Retinal pigment epithelial cell (primary cell): ENCODE results near the gene DIS3L2.
"Not testable (repeated sequence)": the region's sequence is repeated elsewhere in the genome, so short reads cannot be mapped to it uniquely, and the experiment has no call there.

ENCODE experiments used
- DNase-seq: peaks from one replicate; pipeline ENCODE4 v3.0.0-alpha.2; 2010; ENCODE audit warnings: low read depth
- H3K4me3 ChIP-seq: 2 replicates; pipeline ENCODE4 v1.5.1; 2011; ENCODE audit warnings: mild to moderate bottlenecking, low read length, control low read depth, moderate library complexity
- TF ChIP-seq, protein P1 (sequence below): conservative IDR thresholded peaks from 2 replicates; pipeline ENCODE4 v1.5.1; 2011; ENCODE audit warnings: low read depth, low read length, control low read depth, inconsistent platforms

The DIS3L2 gene

DNA sequence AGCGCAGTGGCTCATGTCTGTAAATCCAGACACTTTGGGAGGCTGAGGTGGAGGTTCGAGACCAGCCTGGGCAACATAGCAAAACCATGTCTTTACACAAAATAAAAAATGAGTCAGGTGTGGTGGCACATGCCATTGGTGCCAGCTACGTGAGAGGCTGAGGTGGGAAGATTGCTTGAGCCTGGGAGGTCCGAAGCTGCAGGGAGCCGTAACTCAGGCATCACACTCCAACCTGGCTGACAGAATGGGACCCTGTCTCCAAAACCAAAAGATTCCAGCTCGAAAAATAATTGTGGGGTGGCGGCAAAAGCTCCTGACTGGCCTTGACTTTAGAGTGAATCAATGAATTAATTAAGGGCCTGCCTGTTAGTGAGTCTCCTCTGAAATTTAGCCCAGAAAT lies 415.8 kb downstream of the DIS3L2 start:
- no peak overlapping the region for H3K4me3 ChIP-seq
- TF ChIP-seq, protein P1, sequence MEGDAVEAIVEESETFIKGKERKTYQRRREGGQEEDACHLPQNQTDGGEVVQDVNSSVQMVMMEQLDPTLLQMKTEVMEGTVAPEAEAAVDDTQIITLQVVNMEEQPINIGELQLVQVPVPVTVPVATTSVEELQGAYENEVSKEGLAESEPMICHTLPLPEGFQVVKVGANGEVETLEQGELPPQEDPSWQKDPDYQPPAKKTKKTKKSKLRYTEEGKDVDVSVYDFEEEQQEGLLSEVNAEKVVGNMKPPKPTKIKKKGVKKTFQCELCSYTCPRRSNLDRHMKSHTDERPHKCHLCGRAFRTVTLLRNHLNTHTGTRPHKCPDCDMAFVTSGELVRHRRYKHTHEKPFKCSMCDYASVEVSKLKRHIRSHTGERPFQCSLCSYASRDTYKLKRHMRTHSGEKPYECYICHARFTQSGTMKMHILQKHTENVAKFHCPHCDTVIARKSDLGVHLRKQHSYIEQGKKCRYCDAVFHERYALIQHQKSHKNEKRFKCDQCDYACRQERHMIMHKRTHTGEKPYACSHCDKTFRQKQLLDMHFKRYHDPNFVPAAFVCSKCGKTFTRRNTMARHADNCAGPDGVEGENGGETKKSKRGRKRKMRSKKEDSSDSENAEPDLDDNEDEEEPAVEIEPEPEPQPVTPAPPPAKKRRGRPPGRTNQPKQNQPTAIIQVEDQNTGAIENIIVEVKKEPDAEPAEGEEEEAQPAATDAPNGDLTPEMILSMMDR, result no peak

DNA sequence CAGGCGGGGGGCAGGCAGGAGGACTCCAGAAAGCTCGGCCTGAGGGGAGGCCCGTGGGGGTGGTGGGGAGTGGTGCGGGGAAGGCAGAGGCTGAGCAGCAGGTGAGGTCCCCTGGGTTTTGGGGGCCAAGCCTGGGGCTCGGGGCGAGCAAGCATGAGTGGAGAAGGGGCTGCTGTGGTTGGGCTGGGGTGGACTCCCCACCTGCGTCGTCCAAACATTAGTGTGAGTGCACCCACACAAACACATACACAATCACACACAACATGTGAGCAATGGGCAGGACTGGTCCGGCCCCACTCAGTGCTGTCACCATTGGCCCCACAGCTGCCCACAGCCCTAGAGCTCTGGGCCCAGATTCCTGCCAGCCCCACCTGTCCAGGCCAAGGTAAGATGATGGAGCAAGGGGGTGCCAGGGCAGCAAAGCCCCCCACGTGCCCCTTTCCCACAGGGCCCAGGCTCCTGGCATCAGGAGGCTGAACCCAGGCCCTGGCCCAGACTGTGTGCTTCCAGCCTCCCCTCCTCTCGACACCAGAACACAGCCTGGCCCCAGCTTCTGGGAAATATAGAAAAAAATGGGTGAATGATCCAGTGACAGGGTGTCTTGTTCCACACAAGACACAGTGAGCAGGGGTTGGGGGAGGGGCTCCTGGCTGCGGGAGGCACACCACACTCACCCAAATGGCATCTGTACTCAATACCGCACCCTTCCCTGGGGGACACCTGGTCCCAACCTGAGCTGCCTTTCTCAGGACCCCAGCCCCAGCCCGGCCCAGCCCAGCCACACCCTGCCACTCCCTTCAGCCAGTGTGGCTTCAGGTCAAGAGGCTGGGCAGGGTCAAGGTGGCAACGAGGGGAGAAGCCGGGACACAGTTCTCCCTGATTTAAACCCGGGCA lies 416.6 kb downstream of the DIS3L2 start:
- DNase-seq, result no peak
- H3K4me3 ChIP-seq, result no peak overlapping the region
- TF ChIP-seq, protein P1, result no peak

More for the DNA sequence above, 415.8 kb downstream of the DIS3L2 start:
- DNase-seq, result no peak

- DNase-seq, H3K4me3 ChIP-seq: not testable (repeated sequence)
These were observed 417.2 kb downstream of the DIS3L2 start, which contains the start of gene ALPP for GRCh38 chr2:232378735-232379151. ALPP (plus strand) TSS chr2:232378751; CDS start chr2:232378803, 52 bp downstream.

DNA sequence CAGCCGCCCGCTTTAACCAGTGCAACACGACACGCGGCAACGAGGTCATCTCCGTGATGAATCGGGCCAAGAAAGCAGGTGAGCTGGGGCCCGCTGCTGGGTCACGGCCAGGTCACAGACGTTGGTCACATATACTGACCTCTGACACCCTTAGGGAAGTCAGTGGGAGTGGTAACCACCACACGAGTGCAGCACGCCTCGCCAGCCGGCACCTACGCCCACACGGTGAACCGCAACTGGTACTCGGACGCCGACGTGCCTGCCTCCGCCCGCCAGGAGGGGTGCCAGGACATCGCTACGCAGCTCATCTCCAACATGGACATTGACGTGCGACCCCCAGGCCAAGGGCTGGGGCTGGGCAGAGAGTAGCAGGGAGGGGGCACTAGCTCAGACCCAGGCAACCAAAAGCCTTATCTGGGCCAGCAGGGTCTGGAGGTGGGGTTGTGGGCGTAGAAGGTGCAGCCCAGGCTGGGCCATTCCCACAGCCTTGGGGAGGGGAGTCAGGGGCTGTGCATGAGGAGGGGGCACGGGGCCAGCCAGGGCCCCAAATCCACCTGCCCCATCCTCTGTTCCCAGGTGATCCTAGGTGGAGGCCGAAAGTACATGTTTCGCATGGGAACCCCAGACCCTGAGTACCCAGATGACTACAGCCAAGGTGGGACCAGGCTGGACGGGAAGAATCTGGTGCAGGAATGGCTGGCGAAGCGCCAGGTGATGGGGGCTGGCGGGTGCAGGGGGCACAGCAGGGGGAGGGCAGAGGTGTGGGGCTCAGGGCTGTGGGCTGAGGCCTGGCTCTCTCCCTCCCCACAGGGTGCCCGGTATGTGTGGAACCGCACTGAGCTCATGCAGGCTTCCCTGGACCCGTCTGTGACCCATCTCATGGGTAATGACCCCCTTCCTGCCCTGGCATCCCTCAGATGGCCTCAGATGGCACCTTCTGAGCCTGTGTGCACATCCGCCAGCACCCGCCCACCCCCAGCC lies 418.4 kb downstream of the DIS3L2 start:
- not testable (repeated sequence) for H3K4me3 ChIP-seq, DNase-seq

GRCh38 chr2:232381204-232382031 lies 419.9 kb downstream of the DIS3L2 start:
- not testable (repeated sequence) for H3K4me3 ChIP-seq, DNase-seq

GRCh38 chr2:232382331-232383225 lies 421.1 kb downstream of the DIS3L2 start:
- no peak for DNase-seq
- TF ChIP-seq, protein P1, result no peak
- no peak overlapping the region for H3K4me3 ChIP-seq

DNA sequence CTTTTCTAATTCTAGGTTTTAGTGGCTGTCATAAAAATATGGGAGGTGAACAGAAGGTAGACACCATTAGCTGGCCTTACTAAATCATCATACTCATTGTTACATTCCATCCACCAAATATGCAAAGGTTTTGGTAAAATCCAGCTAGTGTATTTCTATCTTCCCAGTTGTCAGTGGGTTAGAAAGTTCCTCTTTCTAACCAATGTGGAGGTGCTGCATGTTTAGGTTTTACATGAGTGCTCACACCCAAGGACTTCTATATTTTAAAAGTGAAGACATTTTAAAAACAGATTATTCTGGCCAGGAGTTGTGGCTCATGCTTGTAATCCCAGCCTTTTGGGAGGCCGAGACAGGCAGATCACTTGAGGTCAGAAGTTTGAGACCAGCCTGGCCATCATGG lies 423.0 kb downstream of the DIS3L2 start:
- TF ChIP-seq, protein P1, result no peak
- DNase-seq, result no peak
- no peak overlapping the region for H3K4me3 ChIP-seq

DNA sequence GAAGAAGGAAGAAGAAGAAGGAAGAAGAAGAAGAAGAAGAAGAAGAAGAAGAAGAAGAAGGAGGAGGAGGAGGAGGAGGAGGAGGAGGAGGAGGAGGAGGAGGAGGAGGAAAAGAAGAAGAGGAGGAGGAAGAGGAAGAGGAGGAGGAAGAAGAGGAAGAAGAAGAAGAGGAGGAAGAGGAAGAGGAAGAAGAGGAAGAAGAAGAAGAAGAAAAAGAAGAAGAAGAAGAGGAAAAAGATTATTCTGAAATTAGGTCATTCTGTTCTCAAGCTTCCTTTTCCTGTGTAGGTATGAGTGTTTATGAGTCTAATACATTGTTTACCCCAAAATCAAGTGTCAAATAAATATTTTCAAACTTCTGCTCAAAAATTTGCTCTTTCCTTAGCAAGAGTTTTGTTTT lies 423.5 kb downstream of the DIS3L2 start:
- H3K4me3 ChIP-seq, DNase-seq: not testable (repeated sequence)
